Stimulated activated CD4-positive, alpha-beta T cell treated with anti-CD3 and anti-CD28 coated beads, Interleukin-2, amount 100 ng/mL, for 48 hours (primary cell): ENCODE data around the gene SLC46A3.

Experiments used
- DNase-seq, 2 donors: peaks; one replicate each; pipeline ENCODE4 v3.0.0-alpha.2; 2020

The SLC46A3 gene

DNA sequence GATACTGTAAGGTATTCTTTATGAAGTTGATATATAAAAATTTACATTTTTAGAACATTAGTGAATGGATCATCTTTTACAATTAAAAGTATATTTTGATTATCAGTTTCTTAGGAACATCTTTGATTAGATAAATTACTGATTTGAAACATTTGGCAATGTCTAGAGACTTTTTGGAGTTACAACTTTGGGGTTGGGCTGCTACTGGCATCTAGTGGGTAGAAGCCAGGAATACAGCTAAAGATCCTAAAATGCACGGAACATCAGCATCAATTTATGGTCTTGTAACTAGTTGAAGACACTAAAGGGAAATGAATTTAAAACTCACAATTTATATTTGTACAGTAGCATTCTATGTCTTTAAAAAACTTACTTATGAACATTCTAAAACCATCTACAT is 40.0 kb downstream of the SLC46A3 start:
- no peak for DNase-seq

DNA sequence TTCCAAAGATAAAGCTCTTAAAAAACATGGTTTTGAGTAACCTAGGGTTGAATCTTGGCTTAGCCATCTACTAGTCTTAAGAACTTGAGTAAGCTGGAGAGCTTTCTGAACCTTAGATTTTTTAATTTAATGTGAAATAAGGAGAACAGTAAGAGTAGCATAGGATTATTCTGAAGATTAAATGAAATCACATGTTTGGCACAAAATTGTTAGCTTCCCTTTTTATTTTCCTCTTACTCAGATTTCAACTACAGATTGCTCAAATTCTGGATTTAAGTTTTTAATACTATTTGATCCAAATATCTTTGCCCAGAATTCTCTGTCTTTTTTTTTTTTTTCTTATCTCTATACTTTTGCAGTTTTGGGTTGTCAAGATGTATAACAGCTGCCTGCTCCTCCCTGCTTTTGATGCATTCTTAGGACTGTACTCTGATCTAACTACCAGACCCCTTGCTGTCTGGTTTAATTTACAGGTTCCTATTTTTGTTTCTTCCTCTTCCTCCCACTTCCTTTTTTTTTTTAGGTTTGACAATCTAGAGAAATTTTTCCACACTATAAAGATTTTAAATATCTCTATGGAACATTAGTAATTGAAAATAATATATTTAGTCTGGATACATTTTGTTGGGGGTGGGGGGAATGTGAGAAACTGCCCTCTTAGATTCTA is 47.5 kb downstream of the SLC46A3 start:
- DNase-seq, result no peak

DNA sequence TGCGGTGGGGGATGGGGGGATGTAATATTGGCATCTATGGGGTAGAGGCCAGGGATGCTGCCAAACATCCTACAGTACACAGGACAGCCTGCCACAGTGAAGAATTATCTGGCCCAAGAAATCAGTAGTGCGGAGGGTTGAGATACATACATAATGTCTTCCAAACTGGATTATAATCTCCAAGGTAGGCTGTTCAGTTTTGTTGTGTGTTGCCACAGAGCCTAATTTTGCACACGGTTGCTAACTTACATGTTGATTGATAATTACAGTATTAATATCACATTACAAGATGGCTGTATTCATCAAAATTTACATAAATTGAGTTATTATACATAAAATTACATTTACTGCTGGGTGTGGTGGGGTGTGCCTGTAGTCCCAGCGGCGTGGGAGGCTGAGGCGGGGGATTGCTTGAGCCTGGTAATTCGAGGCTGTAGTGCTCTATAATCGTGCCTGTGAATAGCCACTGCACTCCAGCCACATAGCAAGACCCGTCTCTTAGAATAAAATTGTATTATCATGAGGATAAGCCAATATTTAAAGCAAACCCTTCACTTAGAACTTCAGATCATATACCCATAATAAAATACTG is 51.8 kb downstream of the SLC46A3 start:
- DNase-seq, result no peak

DNA sequence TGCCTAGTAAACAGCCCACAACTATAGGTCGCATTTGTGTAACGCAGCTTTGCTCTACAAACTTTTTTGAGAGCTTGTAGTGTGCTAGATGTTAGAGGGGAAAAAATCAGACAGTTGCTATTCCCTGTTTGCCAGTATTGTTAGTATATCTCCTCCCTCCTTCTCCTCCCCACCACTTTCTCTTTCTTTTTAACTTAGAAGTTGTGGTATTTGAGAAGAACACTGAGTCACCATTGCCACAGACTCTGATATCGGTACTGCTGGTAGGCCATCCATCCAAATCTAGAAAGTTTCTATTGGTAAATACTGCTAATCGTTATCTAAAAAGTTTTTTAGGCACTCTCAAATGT is 59.2 kb downstream of the SLC46A3 start:
- DNase-seq, result no peak

DNA sequence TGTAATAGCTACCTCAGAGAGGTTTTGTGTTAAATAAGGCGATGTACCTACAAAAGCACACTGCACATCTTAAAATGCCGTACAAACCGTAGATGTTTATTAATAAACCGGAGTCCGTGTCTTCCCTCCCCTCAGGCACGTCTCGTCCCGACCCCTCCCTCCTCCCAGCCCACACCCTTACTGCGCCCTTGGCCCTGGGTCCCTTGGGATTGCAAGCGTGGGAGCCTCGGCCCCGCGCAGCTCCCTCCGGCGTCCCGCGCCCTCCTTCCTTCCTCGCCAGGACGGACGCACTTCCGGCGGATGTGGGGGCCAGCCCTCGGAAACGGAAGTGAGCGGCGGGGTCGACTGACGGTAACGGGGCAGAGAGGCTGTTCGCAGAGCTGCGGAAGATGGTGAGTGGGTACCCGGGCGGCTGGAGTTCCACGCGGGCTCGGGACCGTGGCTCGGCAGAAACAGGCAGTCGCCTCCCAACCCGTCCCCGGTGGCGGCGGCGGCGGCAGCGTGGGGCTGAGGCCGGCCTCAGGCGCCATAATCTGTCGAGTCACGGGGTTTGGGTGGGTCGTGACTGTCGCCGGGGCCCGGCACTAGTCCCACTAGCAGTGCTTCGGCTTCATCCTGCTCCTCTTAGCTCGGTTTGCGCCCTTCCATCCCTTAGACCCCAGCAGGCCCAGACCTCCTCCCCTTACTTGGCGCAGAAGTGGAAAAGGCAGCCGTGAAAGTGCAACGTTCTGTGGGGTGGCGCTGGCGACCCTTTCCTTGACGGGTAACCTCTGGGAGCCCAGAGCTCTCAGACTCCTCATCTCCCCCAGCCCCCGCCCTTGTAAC is 59.8 kb downstream of the SLC46A3 start, which contains the start of gene POMP:
TSS of gene POMP (plus strand) at position 335 of the 825 bp plus-strand sequence. CDS start at position 390, 55 bp downstream.
- peak; percentile 88 to 91 for DNase-seq

DNA sequence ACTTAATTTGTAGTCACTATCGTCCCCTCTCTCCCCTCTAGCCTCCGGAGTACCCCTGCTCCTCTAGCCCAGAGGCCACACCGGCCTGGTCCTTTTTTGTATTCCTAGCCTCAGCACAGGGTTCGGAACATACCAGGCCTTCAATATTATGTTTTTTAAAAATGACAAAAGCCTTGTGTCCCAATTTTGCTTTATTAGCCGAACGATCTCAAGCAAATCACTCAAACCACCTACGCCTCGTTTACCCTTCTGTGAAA is 60.3 kb downstream of the SLC46A3 start:
- DNase-seq, result no peak

DNA sequence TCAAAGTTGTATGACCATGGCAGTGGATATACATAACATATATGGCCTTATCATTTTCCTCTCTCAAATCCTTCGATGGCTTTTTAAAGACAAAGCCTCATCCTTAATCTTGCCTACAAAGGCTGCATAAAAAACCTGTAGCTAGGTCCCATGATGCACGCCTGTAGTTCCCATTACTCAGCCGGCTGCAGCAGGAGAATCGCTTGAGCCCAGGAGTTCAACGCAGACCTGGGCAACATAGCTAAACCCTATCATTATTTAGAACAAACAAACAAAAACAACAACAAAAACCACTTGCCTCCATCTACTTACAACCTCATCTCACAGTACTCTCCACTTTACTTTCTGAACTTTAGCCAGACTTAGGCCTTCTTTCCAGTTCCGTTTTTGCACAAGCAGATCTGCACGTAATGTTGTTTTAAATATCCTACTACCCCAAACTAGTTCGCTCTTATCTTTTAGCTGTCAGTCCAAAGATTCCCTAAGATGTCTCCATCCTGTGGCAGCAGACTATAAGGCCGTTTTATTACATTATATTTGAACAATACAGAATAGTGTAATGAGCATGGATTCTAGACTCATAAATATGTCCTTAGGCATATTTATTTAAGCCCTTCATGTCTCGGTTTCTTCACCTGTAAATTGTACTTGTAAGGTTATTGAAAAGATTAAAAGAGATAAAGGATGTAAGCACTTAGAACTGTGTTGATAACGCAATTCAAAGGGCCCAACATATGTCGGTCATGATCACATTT is 60.8 kb downstream of the SLC46A3 start:
- DNase-seq, result no peak

DNA sequence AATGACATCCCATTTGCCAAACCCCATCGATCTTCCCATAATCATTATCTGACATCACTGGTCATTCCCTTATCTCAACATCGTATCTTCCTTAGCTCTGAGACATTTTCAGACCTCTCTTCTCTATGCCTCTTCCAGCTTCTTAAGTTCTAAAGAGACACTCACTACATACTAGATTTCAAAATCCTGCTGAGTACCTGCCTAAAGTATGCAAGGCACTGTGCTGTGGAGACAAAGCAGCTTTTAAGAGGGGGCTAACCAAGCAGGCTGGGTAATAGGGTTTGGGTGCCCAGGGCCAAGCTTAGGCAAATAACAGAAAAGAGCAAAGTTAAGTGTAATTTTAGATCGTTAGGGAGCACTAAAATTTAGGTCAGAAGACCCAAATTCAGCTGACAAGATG is 63.2 kb downstream of the SLC46A3 start:
- DNase-seq, result no peak

DNA sequence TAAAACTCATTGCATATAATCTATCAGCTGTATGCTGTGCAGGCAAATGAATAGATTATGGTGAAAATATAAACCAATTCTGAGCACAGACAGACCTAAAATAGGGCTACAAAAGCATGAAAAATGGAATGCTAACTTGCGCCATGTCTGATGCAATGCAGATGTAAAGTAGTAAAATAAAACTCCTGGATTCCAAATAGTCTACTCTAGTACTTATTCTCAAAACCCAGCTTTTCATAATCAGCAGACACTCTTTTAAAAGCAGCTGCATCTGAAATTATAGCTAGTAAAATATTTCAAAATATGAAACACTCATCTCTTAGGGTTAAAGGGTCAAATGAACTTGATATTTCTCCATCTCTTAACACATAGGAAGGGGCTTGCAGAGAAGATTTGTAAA is 64.5 kb downstream of the SLC46A3 start:
- DNase-seq, result no peak

DNA sequence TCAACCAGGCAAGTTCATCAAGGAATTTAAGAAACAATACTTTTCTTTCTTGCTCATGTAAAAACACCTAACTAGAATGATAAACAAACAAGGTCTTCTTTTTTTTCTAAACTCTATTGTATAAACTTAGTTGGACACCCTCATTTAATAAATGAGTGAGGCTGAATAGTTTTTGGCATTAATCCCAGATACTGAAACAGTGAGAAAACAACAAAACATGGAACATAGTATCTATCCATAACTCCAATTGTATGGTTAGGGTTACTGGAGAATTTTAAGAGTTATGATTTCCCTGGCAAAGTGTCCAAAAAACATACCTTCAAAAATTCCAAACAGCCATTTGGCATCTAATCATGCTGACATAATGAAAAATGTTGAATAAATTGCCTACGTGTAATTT is 65.7 kb downstream of the SLC46A3 start:
- DNase-seq, result no peak

DNA sequence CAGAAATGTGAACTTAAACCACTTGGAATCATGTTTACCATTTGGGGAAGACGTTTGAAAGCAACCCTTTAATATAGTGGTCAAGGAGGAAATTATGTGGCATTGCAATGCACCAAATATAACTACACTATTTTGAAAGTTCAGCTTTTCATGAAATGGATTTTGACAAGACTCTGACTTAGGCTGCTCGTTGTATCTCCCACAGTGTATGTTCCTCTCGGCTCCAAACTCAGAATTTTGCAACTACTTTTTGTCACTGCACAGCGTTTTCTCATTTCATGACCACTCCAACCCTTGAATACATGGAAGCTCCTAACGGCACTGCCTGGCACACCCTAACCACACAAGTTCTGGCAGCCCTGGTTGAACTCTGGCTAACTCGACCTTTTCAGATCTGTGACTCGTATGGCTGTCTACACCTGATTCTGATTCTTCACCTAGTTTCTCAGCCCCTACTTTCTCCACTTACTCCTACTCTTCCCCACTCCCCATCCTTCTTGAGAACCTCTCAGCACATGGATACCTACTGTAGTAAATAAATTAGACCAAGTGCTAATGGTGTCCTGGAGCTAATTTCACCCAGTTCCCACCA is 66.9 kb downstream of the SLC46A3 start:
- DNase-seq, result no peak

DNA sequence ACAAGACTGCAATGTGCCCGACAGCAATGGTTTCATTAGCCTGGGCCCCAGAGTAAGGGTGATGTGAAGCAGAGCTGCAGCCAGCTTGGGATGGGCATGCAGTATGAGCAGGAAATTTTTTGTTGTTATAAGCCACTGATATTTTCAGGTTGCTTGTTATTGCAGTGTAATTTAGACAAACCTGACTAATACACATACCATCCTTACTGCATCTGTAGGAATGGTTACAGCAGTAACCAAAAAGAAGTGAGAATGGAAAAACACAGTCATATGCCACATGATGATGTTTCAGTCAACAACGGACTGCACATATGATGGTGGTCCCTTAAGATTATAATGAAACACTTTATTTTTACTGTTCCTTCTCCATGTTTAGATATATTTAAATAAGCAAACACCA is 68.5 kb downstream of the SLC46A3 start:
- no peak for DNase-seq
